Endothelial cell (in vitro differentiated cells): ENCODE measurements around the gene IGFBP4. TPM values are rescaled to one million over a fixed set of nuclear protein-coding genes. Genes with fewer than 3 reads are reported as not detected.
"Not testable (repeated sequence)": the region's sequence is repeated elsewhere in the genome, so short reads cannot be mapped to it uniquely, and the experiment has no call there.

Experiments used
- DNase-seq: peaks from one replicate; pipeline ENCODE4 v3.0.0; 2021; ENCODE audit warnings: low spot score
- H3K27ac Mint-ChIP-seq: one replicate; pipeline ENCODE4 v1.8.0; 2021; ENCODE audit warnings: mixed read lengths, inconsistent platforms; ENCODE audit not compliant: unreplicated experiment
- H3K27me3 Mint-ChIP-seq: one replicate; pipeline ENCODE4 v1.8.0; 2021; ENCODE audit warnings: mild to moderate bottlenecking, moderate library complexity, mixed read lengths, inconsistent platforms; ENCODE audit not compliant: unreplicated experiment
- H3K36me3 Mint-ChIP-seq: one replicate; pipeline ENCODE4 v1.8.0; 2021; ENCODE audit warnings: mild to moderate bottlenecking, low read depth, mixed read lengths, inconsistent platforms; ENCODE audit not compliant: unreplicated experiment
- H3K4me1 Mint-ChIP-seq: one replicate; pipeline ENCODE4 v1.8.0; 2021; ENCODE audit warnings: mild to moderate bottlenecking, mixed read lengths, inconsistent platforms; ENCODE audit not compliant: unreplicated experiment
- H3K4me3 Mint-ChIP-seq: one replicate; pipeline ENCODE4 v1.8.0; 2021; ENCODE audit warnings: mild to moderate bottlenecking, mixed read lengths, inconsistent platforms; ENCODE audit not compliant: unreplicated experiment
- H3K9me3 Mint-ChIP-seq: one replicate; pipeline ENCODE4 v1.8.0; 2021; ENCODE audit warnings: mixed read lengths, inconsistent platforms; ENCODE audit not compliant: unreplicated experiment
- long read RNA-seq: library from polyadenylated mRNA; unstranded; transcript quantifications from one replicate; pipeline ENCODE4 v2.0.0, GENCODE V29; 2020; ENCODE audit not compliant: unreplicated experiment
- total RNA-seq: library from RNA; stranded (reverse); fragmentation: NEBNext Ultra II Directional; extraction: Animal tissue kit (Norgen Biotek cat#: 25700); gene quantifications from one replicate; pipeline ENCODE4 v1.2.1, GENCODE V29; 2021; ENCODE audit not compliant: unreplicated experiment
- TF ChIP-seq, protein P1 (sequence below): fragments of 200-600 bp; sonication (generic); IDR thresholded peaks from one replicate; pipeline ENCODE4 v1.5.0; 2021; ENCODE audit warnings: antibody characterized with exemption; ENCODE audit not compliant: unreplicated experiment

IGFBP4 gene
- total RNA-seq = 1,531 TPM
- long read RNA-seq, transcript IGFBP4-201 (4 exons, 2,200 nt) = major isoform, 2,161 of 2,295 reads
- long read RNA-seq, partial matches to known transcripts = 113 of 2,295 reads
- long read RNA-seq, other reads (novel, unspliced or antisense) = 21 of 2,295 reads

DNA sequence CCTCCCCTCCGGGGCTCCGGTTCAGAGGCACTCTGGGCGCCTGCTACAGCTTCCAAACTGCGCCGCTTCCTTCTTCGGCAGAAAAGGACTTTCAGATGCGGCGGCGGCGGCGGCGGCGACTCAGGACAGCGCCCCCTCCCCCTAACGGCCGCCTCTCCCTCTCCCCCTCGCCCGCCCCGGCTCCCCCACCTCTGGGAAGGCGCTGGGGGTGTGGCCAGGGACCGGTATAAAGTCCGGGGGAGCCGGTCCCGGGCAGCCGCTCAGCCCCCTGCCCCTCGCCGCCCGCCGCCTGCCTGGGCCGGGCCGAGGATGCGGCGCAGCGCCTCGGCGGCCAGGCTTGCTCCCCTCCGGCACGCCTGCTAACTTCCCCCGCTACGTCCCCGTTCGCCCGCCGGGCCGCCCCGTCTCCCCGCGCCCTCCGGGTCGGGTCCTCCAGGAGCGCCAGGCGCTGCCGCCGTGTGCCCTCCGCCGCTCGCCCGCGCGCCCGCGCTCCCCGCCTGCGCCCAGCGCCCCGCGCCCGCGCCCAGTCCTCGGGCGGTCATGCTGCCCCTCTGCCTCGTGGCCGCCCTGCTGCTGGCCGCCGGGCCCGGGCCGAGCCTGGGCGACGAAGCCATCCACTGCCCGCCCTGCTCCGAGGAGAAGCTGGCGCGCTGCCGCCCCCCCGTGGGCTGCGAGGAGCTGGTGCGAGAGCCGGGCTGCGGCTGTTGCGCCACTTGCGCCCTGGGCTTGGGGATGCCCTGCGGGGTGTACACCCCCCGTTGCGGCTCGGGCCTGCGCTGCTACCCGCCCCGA, at the start of gene IGFBP4:
IGFBP4 (plus strand) TSS at position 255 of the 792 bp plus-strand sequence; CDS start at position 541, 286 bp downstream.
- H3K27ac Mint-ChIP-seq = peak within 1 kb of the TSS; percentile 100
- no peaks in the 10 kb centered on the region for H3K9me3 Mint-ChIP-seq
- peaks cover 47% of the 10 kb centered on the region for H3K4me1 Mint-ChIP-seq
- DNase-seq = peak; percentile 88
- TF ChIP-seq, protein P1, sequence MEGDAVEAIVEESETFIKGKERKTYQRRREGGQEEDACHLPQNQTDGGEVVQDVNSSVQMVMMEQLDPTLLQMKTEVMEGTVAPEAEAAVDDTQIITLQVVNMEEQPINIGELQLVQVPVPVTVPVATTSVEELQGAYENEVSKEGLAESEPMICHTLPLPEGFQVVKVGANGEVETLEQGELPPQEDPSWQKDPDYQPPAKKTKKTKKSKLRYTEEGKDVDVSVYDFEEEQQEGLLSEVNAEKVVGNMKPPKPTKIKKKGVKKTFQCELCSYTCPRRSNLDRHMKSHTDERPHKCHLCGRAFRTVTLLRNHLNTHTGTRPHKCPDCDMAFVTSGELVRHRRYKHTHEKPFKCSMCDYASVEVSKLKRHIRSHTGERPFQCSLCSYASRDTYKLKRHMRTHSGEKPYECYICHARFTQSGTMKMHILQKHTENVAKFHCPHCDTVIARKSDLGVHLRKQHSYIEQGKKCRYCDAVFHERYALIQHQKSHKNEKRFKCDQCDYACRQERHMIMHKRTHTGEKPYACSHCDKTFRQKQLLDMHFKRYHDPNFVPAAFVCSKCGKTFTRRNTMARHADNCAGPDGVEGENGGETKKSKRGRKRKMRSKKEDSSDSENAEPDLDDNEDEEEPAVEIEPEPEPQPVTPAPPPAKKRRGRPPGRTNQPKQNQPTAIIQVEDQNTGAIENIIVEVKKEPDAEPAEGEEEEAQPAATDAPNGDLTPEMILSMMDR = peak; percentile 27
- peak within 1 kb of the TSS; percentile 98 for H3K4me3 Mint-ChIP-seq
- H3K36me3 Mint-ChIP-seq = peaks cover 24% of the 10 kb centered on the region
- peaks cover 23% of the 10 kb centered on the region for H3K27me3 Mint-ChIP-seq

DNA sequence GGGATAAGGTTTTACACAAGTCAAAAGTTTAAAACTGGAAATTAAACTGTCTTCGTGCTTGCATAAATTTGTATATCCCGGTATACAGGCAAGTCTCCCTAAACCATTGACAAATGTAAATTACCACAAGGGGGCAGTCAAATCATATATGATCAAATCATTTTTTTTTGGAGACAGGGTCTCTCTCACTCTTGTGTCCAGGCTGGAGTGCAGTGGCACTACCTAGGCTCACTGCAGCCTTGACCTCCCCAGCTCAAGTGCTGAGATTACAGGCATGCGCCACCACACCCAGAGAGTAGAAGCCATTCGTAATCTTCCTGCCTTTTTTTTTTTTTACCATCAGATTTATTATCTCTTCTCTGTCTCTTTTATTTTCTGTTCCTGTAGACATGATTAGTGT, 44.1 kb upstream of the IGFBP4 start:
- H3K36me3 Mint-ChIP-seq = peaks cover 4% of the 10 kb centered on the region
- no peaks in the 10 kb centered on the region for H3K27me3 Mint-ChIP-seq
- no peaks in the 10 kb centered on the region for H3K4me1 Mint-ChIP-seq
- H3K9me3 Mint-ChIP-seq = no peaks in the 10 kb centered on the region
- DNase-seq = no peak
- H3K4me3 Mint-ChIP-seq = no peak overlapping the region
- no peak overlapping the region for H3K27ac Mint-ChIP-seq
- TF ChIP-seq, protein P1 = peak; percentile 77

- H3K36me3 Mint-ChIP-seq = no peaks in the 10 kb centered on the region
- no peaks in the 10 kb centered on the region for H3K4me1 Mint-ChIP-seq
- H3K27ac Mint-ChIP-seq = no peak overlapping the region
These were observed 40.6 kb upstream of the IGFBP4 start for GRCh38 chr17:40402668-40403067.

GRCh38 chr17:40404003-40404402, 39.2 kb upstream of the IGFBP4 start:
- Mint-ChIP-seq H3K4me3 (no peak overlapping the region), H3K36me3 (no peaks in the 10 kb centered on the region), H3K9me3 (no peaks in the 10 kb centered on the region), H3K4me1 (no peaks in the 10 kb centered on the region), H3K27ac (no peak overlapping the region), H3K27me3 (no peaks in the 10 kb centered on the region)
- TF ChIP-seq, protein P1 = no peak
- DNase-seq = no peak

More at GRCh38 chr17:40402668-40403067, 40.6 kb upstream of the IGFBP4 start:
- Mint-ChIP-seq H3K27me3 (no peaks in the 10 kb centered on the region), H3K9me3 (no peaks in the 10 kb centered on the region), H3K4me3 (no peak overlapping the region)
- TF ChIP-seq, protein P1 = no peak
- no peak for DNase-seq

DNA sequence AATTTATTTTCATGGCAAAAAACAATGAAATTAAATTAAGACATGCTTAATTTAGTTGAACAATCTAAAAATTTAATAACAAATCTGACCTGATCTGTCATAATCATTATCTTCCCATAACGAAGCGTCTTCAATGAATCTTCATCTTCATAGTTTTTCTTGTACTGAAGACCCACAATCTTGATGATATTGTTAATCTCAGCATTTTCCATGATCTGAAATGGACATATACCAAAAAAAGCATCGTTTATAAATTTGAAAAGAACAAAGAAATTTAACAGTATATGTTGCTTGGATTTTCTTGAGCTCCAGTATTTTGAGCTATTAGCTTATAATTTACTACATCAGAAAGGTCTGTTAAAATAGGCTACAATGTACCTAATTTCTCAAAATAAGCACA, 35.8 kb upstream of the IGFBP4 start:
- Mint-ChIP-seq H3K27ac (no peak overlapping the region), H3K9me3 (no peaks in the 10 kb centered on the region), H3K4me3 (no peak overlapping the region), H3K36me3 (no peaks in the 10 kb centered on the region), H3K27me3 (no peaks in the 10 kb centered on the region), H3K4me1 (peaks cover 9% of the 10 kb centered on the region)
- TF ChIP-seq, protein P1 = no peak
- no peak for DNase-seq

- H3K4me1 Mint-ChIP-seq, H3K9me3 Mint-ChIP-seq, H3K36me3 Mint-ChIP-seq, H3K4me3 Mint-ChIP-seq, H3K27me3 Mint-ChIP-seq, H3K27ac Mint-ChIP-seq, DNase-seq: not testable (repeated sequence)
These were observed 33.7 kb upstream of the IGFBP4 start for GRCh38 chr17:40409540-40409939.
